Uterus (tissue), 2 donors: ENCODE results near the gene RFX6.

ENCODE experiments used
- POLR2A ChIP-seq, 2 donors: fragments of 450-650 bp; IDR thresholded peaks; one replicate each; pipeline ENCODE4 v1.6.1; 2016; ENCODE audit warnings: antibody characterized with exemption in 2 of 2, mild to moderate bottlenecking in 1 of 2, moderate library complexity in 1 of 2
- TF ChIP-seq, protein P1 (sequence below), 4 experiments: fragments of 200-600 bp in 2 of 4; fragments of 450-650 bp in 2 of 4; sonication (generic) in 2 of 4; IDR thresholded peaks; one replicate each; pipeline ENCODE4 v1.5.1; 2016 to 2019; ENCODE audit warnings: antibody characterized with exemption in 4 of 4, mild to moderate bottlenecking in 2 of 4, moderate library complexity in 1 of 4

DNA sequence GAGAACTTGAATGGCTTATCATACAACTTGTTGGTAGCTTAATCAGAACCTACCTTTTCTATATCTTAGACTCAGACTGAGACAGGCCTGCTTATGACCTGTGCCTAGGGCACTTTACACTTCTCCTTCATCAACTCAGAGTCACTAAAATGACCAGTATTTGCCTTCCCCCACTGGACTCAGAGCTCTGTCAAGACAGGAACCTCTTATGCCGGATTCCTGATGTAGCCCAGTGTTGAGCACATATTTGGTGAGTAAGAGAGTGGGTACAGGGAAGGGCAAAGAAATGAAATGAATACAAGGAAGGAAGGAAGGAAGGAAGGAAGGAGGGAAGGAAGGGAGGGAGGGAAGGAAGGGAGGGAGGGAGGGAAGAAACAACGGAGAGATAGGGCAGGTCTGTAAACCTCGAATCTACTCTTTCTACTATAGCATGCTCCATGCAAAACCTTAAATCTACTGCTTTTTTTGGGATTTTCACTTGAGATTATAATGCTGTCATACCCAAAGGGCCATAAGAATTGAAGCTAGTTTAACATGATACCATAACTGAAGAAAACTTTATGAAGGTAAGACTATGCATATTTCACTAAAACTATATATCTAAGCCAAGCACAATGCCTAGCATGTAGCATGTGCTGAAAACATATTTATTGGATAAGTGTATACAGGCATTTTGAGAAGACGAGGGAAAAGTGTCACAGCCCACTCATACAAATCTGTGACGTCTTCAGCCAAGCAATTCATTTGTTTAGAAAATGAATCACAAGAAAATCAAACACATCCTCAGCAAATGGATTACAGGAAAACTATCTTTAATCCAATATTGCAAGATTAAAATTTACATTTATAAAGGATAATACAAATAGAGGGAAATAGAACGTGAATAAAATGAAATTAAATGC, 89.9 kb downstream of the RFX6 start:
- TF ChIP-seq, protein P1, sequence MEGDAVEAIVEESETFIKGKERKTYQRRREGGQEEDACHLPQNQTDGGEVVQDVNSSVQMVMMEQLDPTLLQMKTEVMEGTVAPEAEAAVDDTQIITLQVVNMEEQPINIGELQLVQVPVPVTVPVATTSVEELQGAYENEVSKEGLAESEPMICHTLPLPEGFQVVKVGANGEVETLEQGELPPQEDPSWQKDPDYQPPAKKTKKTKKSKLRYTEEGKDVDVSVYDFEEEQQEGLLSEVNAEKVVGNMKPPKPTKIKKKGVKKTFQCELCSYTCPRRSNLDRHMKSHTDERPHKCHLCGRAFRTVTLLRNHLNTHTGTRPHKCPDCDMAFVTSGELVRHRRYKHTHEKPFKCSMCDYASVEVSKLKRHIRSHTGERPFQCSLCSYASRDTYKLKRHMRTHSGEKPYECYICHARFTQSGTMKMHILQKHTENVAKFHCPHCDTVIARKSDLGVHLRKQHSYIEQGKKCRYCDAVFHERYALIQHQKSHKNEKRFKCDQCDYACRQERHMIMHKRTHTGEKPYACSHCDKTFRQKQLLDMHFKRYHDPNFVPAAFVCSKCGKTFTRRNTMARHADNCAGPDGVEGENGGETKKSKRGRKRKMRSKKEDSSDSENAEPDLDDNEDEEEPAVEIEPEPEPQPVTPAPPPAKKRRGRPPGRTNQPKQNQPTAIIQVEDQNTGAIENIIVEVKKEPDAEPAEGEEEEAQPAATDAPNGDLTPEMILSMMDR (IDR thresholded peaks at IDR 0.05) = no peak
- no peak for TF ChIP-seq POLR2A (IDR thresholded peaks at IDR 0.05)
